Measurements from ENCODE around the gene USP10.

The USP10 gene

GRCh38 chr16:84785843-84786581, 86.2 kb downstream of the USP10 start:
- Mint-ChIP-seq H3K27ac (no peak overlapping the region), H3K4me3 (no peak overlapping the region), H3K9me3 (no peaks in the 10 kb centered on the region), H3K36me3 (ENCODE audit: low read depth) (peaks cover 15% of the 10 kb centered on the region), H3K27me3 (no peaks in the 10 kb centered on the region), H3K4me1 (ENCODE audit: low read depth) (no peaks in the 10 kb centered on the region)
- intact Hi-C loops (cut with micrococcal nuclease) = no loop called here

GRCh38 chr16:84786605-84787262, 86.9 kb downstream of the USP10 start:
- H3K4me3 Mint-ChIP-seq = no peak overlapping the region
- H3K27ac Mint-ChIP-seq = peak overlapping the region; percentile 0
- H3K9me3 Mint-ChIP-seq = no peaks in the 10 kb centered on the region
- intact Hi-C loops (cut with micrococcal nuclease) = no loop called here
- H3K27me3 Mint-ChIP-seq = no peaks in the 10 kb centered on the region
- H3K36me3 Mint-ChIP-seq (ENCODE audit: low read depth) = peaks cover 15% of the 10 kb centered on the region
- no peaks in the 10 kb centered on the region for H3K4me1 Mint-ChIP-seq (ENCODE audit: low read depth)

- intact Hi-C loops (cut with micrococcal nuclease) = no loop called here
- peaks cover 15% of the 10 kb centered on the region for H3K36me3 Mint-ChIP-seq (ENCODE audit: low read depth)
- H3K4me1 Mint-ChIP-seq (ENCODE audit: low read depth) = no peaks in the 10 kb centered on the region
- H3K4me3 Mint-ChIP-seq = no peak overlapping the region
- no peaks in the 10 kb centered on the region for H3K27me3 Mint-ChIP-seq
- H3K9me3 Mint-ChIP-seq = no peaks in the 10 kb centered on the region
- peak overlapping the region; percentile 0 for H3K27ac Mint-ChIP-seq
Measured at GRCh38 chr16:84787263-84787622, 87.4 kb downstream of the USP10 start.

GRCh38 chr16:84788920-84789391, 89.2 kb downstream of the USP10 start:
- Mint-ChIP-seq H3K27me3 (no peaks in the 10 kb centered on the region), H3K4me1 (ENCODE audit: low read depth) (peaks cover 4% of the 10 kb centered on the region), H3K9me3 (no peaks in the 10 kb centered on the region), H3K27ac (no peak overlapping the region), H3K4me3 (no peak overlapping the region), H3K36me3 (ENCODE audit: low read depth) (peaks cover 15% of the 10 kb centered on the region)
- intact Hi-C loops (cut with micrococcal nuclease) = no loop called here

- Mint-ChIP-seq H3K36me3 (ENCODE audit: low read depth) (peaks cover 15% of the 10 kb centered on the region), H3K4me3 (no peak overlapping the region), H3K27ac (no peak overlapping the region), H3K4me1 (ENCODE audit: low read depth) (peaks cover 9% of the 10 kb centered on the region), H3K9me3 (no peaks in the 10 kb centered on the region), H3K27me3 (no peaks in the 10 kb centered on the region)
- intact Hi-C loops (cut with micrococcal nuclease) = no loop called here
Measured at GRCh38 chr16:84789431-84789830, 89.6 kb downstream of the USP10 start.

GRCh38 chr16:84790301-84790700, 90.5 kb downstream of the USP10 start:
- H3K36me3 Mint-ChIP-seq (ENCODE audit: low read depth) = peaks cover 8% of the 10 kb centered on the region
- peaks cover 17% of the 10 kb centered on the region for H3K4me1 Mint-ChIP-seq (ENCODE audit: low read depth)
- no peak overlapping the region for H3K27ac Mint-ChIP-seq
- H3K9me3 Mint-ChIP-seq = no peaks in the 10 kb centered on the region
- no peaks in the 10 kb centered on the region for H3K27me3 Mint-ChIP-seq
- intact Hi-C loops (cut with micrococcal nuclease) = loop anchor here (5.0 kb wide), 1 partner anchor 37 kb away; no protein-coding TSS in a partner anchor
- no peak overlapping the region for H3K4me3 Mint-ChIP-seq

GRCh38 chr16:84791088-84791487, 91.3 kb downstream of the USP10 start:
- H3K4me1 Mint-ChIP-seq (ENCODE audit: low read depth) = peaks cover 24% of the 10 kb centered on the region
- peaks cover 3% of the 10 kb centered on the region for H3K36me3 Mint-ChIP-seq (ENCODE audit: low read depth)
- no peak overlapping the region for H3K27ac Mint-ChIP-seq
- H3K4me3 Mint-ChIP-seq = no peak overlapping the region
- H3K9me3 Mint-ChIP-seq = no peaks in the 10 kb centered on the region
- intact Hi-C loops (cut with micrococcal nuclease) = loop anchor here (5.0 kb wide), 1 partner anchor 36 kb away; no protein-coding TSS in a partner anchor
- H3K27me3 Mint-ChIP-seq = no peaks in the 10 kb centered on the region

- H3K27ac Mint-ChIP-seq = no peak overlapping the region
- no peaks in the 10 kb centered on the region for H3K9me3 Mint-ChIP-seq
- H3K4me1 Mint-ChIP-seq (ENCODE audit: low read depth) = peaks cover 24% of the 10 kb centered on the region
- H3K27me3 Mint-ChIP-seq = no peaks in the 10 kb centered on the region
- no peak overlapping the region for H3K4me3 Mint-ChIP-seq
- H3K36me3 Mint-ChIP-seq (ENCODE audit: low read depth) = no peaks in the 10 kb centered on the region
- intact Hi-C loops (cut with micrococcal nuclease) = loop anchor here (5.0 kb wide), 1 partner anchor 36 kb away; no protein-coding TSS in a partner anchor
Measured at GRCh38 chr16:84791501-84791900, 91.7 kb downstream of the USP10 start.

- peak overlapping the region; percentile 73 for H3K27ac Mint-ChIP-seq
- no peaks in the 10 kb centered on the region for H3K36me3 Mint-ChIP-seq (ENCODE audit: low read depth)
- peaks cover 24% of the 10 kb centered on the region for H3K4me1 Mint-ChIP-seq (ENCODE audit: low read depth)
- no peaks in the 10 kb centered on the region for H3K9me3 Mint-ChIP-seq
- intact Hi-C loops (cut with micrococcal nuclease) = loop anchor here (5.0 kb wide), 1 partner anchor 33 kb away; no protein-coding TSS in a partner anchor
- H3K4me3 Mint-ChIP-seq = no peak overlapping the region
- no peaks in the 10 kb centered on the region for H3K27me3 Mint-ChIP-seq
Measured at GRCh38 chr16:84794186-84794585, 94.4 kb downstream of the USP10 start.

- intact Hi-C loops (cut with micrococcal nuclease) = loop anchor here (5.0 kb wide), 1 partner anchor 33 kb away; no protein-coding TSS in a partner anchor
- H3K4me3 Mint-ChIP-seq = no peak overlapping the region
- no peaks in the 10 kb centered on the region for H3K36me3 Mint-ChIP-seq (ENCODE audit: low read depth)
- peak overlapping the region; percentile 73 for H3K27ac Mint-ChIP-seq
- no peaks in the 10 kb centered on the region for H3K27me3 Mint-ChIP-seq
- H3K4me1 Mint-ChIP-seq (ENCODE audit: low read depth) = peaks cover 24% of the 10 kb centered on the region
- no peaks in the 10 kb centered on the region for H3K9me3 Mint-ChIP-seq
Measured at GRCh38 chr16:84794626-84795025, 94.8 kb downstream of the USP10 start.

GRCh38 chr16:84795329-84796053, 95.7 kb downstream of the USP10 start:
- Mint-ChIP-seq H3K27ac (no peak overlapping the region), H3K9me3 (no peaks in the 10 kb centered on the region), H3K4me3 (no peak overlapping the region), H3K4me1 (ENCODE audit: low read depth) (peaks cover 24% of the 10 kb centered on the region), H3K27me3 (no peaks in the 10 kb centered on the region), H3K36me3 (ENCODE audit: low read depth) (no peaks in the 10 kb centered on the region)
- intact Hi-C loops (cut with micrococcal nuclease) = no loop called here

GRCh38 chr16:84800158-84800978, 100.6 kb downstream of the USP10 start:
- H3K4me3 Mint-ChIP-seq = no peak overlapping the region
- H3K9me3 Mint-ChIP-seq = no peaks in the 10 kb centered on the region
- H3K4me1 Mint-ChIP-seq (ENCODE audit: low read depth) = peaks cover 14% of the 10 kb centered on the region
- no peaks in the 10 kb centered on the region for H3K36me3 Mint-ChIP-seq (ENCODE audit: low read depth)
- intact Hi-C loops (cut with micrococcal nuclease) = no loop called here
- no peak overlapping the region for H3K27ac Mint-ChIP-seq
- H3K27me3 Mint-ChIP-seq = no peaks in the 10 kb centered on the region

- intact Hi-C loops (cut with micrococcal nuclease) = no loop called here
- Mint-ChIP-seq H3K4me1 (ENCODE audit: low read depth) (peaks cover 35% of the 10 kb centered on the region), H3K36me3 (ENCODE audit: low read depth) (no peaks in the 10 kb centered on the region), H3K27ac (peak overlapping the region; percentile 43), H3K9me3 (no peaks in the 10 kb centered on the region), H3K27me3 (no peaks in the 10 kb centered on the region), H3K4me3 (no peak overlapping the region)
Measured at GRCh38 chr16:84803146-84803545, 103.3 kb downstream of the USP10 start.
